HepG2 (cell line): ENCODE measurements around the gene ACAD8. TPM values are rescaled to one million over a fixed set of nuclear protein-coding genes. Genes with fewer than 3 reads are reported as not detected.

ENCODE experiments used
- CEBPG ChIP-seq: IDR thresholded peaks from 2 replicates; pipeline ENCODE4 v1.6.1; 2016
- CREB1 ChIP-seq, 2 experiments: fragments of 450-650 bp in 1 of 2; IDR thresholded peaks; 2 replicates each; pipeline ENCODE4 v1.6.1; 2016 to 2017; ENCODE audit warnings: control low read depth in 1 of 2, mild to moderate bottlenecking in 1 of 2, missing compliant biosample characterization in 1 of 2, missing genetic modification characterization in 1 of 2
- MAFG ChIP-seq: sonication (generic); formaldehyde crosslinking; IDR thresholded peaks from 2 replicates; pipeline ENCODE4 v1.5.1; 2020; ENCODE audit warnings: mild to moderate bottlenecking, missing genetic modification reagents
- PAWR ChIP-seq: sonication (generic); formaldehyde crosslinking; IDR thresholded peaks from 2 replicates; pipeline ENCODE4 v1.4.0; 2020; ENCODE audit warnings: missing genetic modification reagents, mild to moderate bottlenecking, borderline replicate concordance
- POLR2AphosphoS2 ChIP-seq: IDR thresholded peaks from 2 replicates; pipeline ENCODE4 v1.6.1; 2011; ENCODE audit warnings: low read depth, low read length, improper control_type of control experiment
- REPIN1 ChIP-seq: sonication (generic); formaldehyde crosslinking; IDR thresholded peaks from 2 replicates; pipeline ENCODE4 v1.8.0; 2022; ENCODE audit warnings: missing genetic modification reagents, low read depth, mild to moderate bottlenecking, borderline replicate concordance
- STAG1 ChIP-seq: sonication (generic); formaldehyde crosslinking; IDR thresholded peaks from 2 replicates; pipeline ENCODE4 v1.4.0; 2020; ENCODE audit warnings: missing genetic modification reagents
- TEAD3 ChIP-seq: optimal IDR thresholded peaks from 2 replicates; pipeline ENCODE3; 2016; ENCODE audit warnings: borderline replicate concordance
- YY1 ChIP-seq: IDR thresholded peaks from 2 replicates; pipeline ENCODE4 v1.6.1; 2011; ENCODE audit warnings: low read length, low read depth, moderate library complexity, mild to moderate bottlenecking; ENCODE audit not compliant: insufficient read depth, insufficient replicate concordance
- ZBTB38 ChIP-seq: sonication (generic); formaldehyde crosslinking; IDR thresholded peaks from 2 replicates; pipeline ENCODE4 v1.5.1; 2020; ENCODE audit warnings: mild to moderate bottlenecking, missing genetic modification reagents
- ZBTB49 ChIP-seq: sonication (generic); formaldehyde crosslinking; IDR thresholded peaks from 2 replicates; pipeline ENCODE4 v1.4.0; 2020; ENCODE audit warnings: missing genetic modification reagents, borderline replicate concordance
- ZFP1 ChIP-seq: IDR thresholded peaks from 2 replicates; pipeline ENCODE4 v1.6.1; 2016
- ZFP36 ChIP-seq: fragments of 150-350 bp; IDR thresholded peaks from 2 replicates; pipeline ENCODE4 v1.6.1; 2018; ENCODE audit warnings: borderline replicate concordance, low read length, low read depth; ENCODE audit not compliant: partially characterized antibody
- ZNF251 ChIP-seq: sonication (generic); formaldehyde crosslinking; IDR thresholded peaks from 2 replicates; pipeline ENCODE4 v1.9.0; 2021; ENCODE audit warnings: mild to moderate bottlenecking, missing genetic modification reagents
- ZNF552 ChIP-seq: sonication (generic); formaldehyde crosslinking; IDR thresholded peaks from 2 replicates; pipeline ENCODE4 v1.9.0; 2022; ENCODE audit warnings: missing genetic modification reagents, mild to moderate bottlenecking, borderline replicate concordance
- ZNF572 ChIP-seq: sonication (generic); formaldehyde crosslinking; IDR thresholded peaks from 2 replicates; pipeline ENCODE4 v1.5.1; 2020; ENCODE audit warnings: mild to moderate bottlenecking, missing genetic modification reagents
- ZNF724P ChIP-seq: sonication (generic); formaldehyde crosslinking; IDR thresholded peaks from 2 replicates; pipeline ENCODE4 v1.8.0; 2022; ENCODE audit warnings: missing genetic modification reagents, borderline replicate concordance
- ZNF775 ChIP-seq: sonication (generic); formaldehyde crosslinking; IDR thresholded peaks from 2 replicates; pipeline ENCODE4 v1.4.0; 2020; ENCODE audit warnings: missing genetic modification reagents, mild to moderate bottlenecking, moderate library complexity, borderline replicate concordance
- ZNF816 ChIP-seq: sonication (generic); formaldehyde crosslinking; IDR thresholded peaks from 2 replicates; pipeline ENCODE4 v1.8.0; 2022; ENCODE audit warnings: missing genetic modification reagents, mild to moderate bottlenecking, borderline replicate concordance
- ZNF83 ChIP-seq: sonication (generic); formaldehyde crosslinking; IDR thresholded peaks from 2 replicates; pipeline ENCODE4 v1.4.0; 2020; ENCODE audit warnings: missing genetic modification reagents, mild to moderate bottlenecking, borderline replicate concordance
- polyA plus RNA-seq, 8 experiments: library from polyadenylated mRNA; depleted of rRNA in 3 of 8; stranded (reverse) in 7 of 8; unstranded in 1 of 8; fragments of >200 nt; fragmentation: Illumina TruSeq in 4 of 8; extraction: Trizol in 4 of 8; gene quantifications; 2 replicates each; pipeline versions ENCODE4 v1.2.1 to v1.2.3, GENCODE V29; 2011 to 2016; ENCODE audit warnings: low read depth in 4 of 8, missing spikeins in 1 of 8, mixed read lengths in 1 of 8; ENCODE audit not compliant: insufficient read depth in 1 of 8
- total RNA-seq, 5 experiments: library from RNA; depleted of rRNA; stranded (reverse); fragments of >200 nt; fragmentation: Illumina TruSeq; extraction: Trizol; gene quantifications; 2 replicates each; pipeline ENCODE4 v1.2.3, GENCODE V29; 2016; ENCODE audit warnings: low read depth in 1 of 5
- TF ChIP-seq, protein P1 (sequence below): sonication (generic); formaldehyde crosslinking; IDR thresholded peaks from 2 replicates; pipeline ENCODE4 v1.5.1; 2020; ENCODE audit warnings: mild to moderate bottlenecking, missing genetic modification reagents
- TF ChIP-seq, protein P2 (sequence below): sonication (generic); formaldehyde crosslinking; IDR thresholded peaks from 2 replicates; pipeline ENCODE4 v1.4.0; 2020; ENCODE audit warnings: mild to moderate bottlenecking, missing genetic modification reagents
- TF ChIP-seq, protein P3 (sequence below): IDR thresholded peaks from 2 replicates; pipeline ENCODE4 v1.6.1; 2016; ENCODE audit warnings: control low read depth

ACAD8 gene
- total and polyA plus RNA-seq, 2 of the 13 experiments (the other 11 are each of a cell fraction or from before 2014, with no cell fraction given), result 13.5 to 20.3 TPM

DNA sequence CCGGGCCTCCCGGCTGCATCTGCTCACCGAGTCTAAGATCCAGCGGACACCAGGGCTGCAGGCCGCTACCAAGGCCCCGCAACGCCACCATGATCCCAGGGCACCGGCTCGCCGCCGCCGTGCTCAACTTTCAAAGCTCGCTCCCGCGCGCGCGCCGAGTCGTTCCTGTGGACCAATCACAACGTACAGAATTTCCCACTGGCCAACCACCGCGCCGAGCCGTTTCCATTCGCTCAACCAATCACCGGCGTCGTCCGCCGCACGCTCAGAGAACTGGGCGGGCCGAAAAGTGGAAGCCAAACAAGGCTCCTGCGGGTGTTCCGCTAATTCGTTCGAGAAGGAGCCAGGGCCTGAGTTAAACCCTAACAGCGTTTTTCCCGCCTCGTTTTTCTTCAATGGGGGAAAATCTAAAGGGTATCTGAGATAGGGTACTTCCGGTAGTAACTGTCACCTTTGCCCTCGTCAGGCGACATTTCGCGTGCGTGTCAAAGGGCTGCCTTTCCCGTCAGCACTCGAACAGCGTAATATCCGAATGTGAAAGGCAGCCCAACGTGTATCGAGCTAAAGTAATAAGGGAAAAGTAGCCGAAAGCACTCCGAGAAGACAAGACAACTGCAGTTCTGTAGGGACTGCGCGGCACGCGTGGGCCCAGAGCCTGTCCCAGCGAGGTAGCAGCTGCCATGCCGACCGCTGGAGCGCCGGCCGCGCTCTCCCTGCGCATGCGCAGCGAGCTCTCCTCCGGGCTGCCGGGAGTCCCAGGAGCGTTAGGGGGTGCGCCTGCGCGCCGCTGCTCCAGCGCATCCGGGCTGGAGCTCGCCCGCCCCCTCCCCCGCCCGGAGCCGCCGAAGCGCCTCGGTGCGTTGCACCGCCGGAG, 29.3 kb upstream of the ACAD8 start, which contains the start of the genes NCAPD3 and VPS26B (continued):
- TF ChIP-seq ZNF572 (CRISPR knock-in tag) (no peak), ZNF724P (CRISPR knock-in tag) (no peak), ZNF552 (0 out of 2 replicates have a peak, but pooled peaks have one; percentile 30), ZBTB49 (CRISPR knock-in tag) (peak; percentile 44; the same call in 1 of the 2 replicates), ZFP36 (no peak), CREB1 (IDR thresholded peaks at IDR 0.05) (peak; percentile 64), CREB1 (CRISPR knock-in tag; IDR thresholded peaks at IDR 0.05) (no peak), REPIN1 (CRISPR knock-in tag) (peak; percentile 72), ZNF83 (no peak), TEAD3 (no peak), ZNF816 (CRISPR knock-in tag) (0 out of 2 replicates have a peak, but pooled peaks have one; percentile 71), ZNF251 (no peak), MAFG (CRISPR knock-in tag) (no peak), ZNF775 (CRISPR knock-in tag) (no peak), STAG1 (CRISPR knock-in tag) (no peak), YY1 (peak; percentile 67), CEBPG (0 out of 2 replicates have a peak, but pooled peaks have one; percentile 5), ZFP1 (CRISPR knock-in tag) (peak; percentile 52), POLR2AphosphoS2 (no peak), ZBTB38 (CRISPR knock-in tag) (no peak), PAWR (no peak)
- TF ChIP-seq, protein P1, sequence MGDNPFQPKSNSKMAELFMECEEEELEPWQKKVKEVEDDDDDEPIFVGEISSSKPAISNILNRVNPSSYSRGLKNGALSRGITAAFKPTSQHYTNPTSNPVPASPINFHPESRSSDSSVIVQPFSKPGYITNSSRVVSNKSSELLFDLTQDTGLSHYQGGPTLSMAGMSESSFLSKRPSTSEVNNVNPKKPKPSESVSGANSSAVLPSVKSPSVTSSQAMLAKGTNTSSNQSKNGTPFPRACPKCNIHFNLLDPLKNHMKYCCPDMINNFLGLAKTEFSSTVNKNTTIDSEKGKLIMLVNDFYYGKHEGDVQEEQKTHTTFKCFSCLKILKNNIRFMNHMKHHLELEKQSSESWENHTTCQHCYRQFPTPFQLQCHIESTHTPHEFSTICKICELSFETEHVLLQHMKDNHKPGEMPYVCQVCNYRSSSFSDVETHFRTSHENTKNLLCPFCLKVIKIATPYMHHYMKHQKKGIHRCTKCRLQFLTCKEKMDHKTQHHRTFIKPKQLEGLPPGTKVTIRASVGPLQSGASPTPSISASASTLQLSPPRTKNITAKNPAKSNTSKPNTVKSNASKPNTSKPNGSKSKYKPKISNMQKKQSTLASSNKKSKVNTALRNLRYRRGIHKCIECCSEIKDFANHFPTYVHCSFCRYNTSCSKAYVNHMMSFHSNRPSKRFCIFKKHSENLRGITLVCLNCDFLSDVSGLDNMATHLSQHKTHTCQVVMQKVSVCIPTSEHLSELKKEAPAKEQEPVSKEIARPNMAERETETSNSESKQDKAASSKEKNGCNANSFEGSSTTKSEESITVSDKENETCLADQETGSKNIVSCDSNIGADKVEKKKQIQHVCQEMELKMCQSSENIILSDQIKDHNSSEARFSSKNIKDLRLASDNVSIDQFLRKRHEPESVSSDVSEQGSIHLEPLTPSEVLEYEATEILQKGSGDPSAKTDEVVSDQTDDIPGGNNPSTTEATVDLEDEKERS (CRISPR knock-in tag), result peak; percentile 54; the same call in 1 of the 2 replicates
- TF ChIP-seq, protein P2, sequence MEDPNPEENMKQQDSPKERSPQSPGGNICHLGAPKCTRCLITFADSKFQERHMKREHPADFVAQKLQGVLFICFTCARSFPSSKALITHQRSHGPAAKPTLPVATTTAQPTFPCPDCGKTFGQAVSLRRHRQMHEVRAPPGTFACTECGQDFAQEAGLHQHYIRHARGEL (CRISPR knock-in tag), result 0 out of 2 replicates have a peak, but pooled peaks have one; percentile 30
- TF ChIP-seq, protein P3, sequence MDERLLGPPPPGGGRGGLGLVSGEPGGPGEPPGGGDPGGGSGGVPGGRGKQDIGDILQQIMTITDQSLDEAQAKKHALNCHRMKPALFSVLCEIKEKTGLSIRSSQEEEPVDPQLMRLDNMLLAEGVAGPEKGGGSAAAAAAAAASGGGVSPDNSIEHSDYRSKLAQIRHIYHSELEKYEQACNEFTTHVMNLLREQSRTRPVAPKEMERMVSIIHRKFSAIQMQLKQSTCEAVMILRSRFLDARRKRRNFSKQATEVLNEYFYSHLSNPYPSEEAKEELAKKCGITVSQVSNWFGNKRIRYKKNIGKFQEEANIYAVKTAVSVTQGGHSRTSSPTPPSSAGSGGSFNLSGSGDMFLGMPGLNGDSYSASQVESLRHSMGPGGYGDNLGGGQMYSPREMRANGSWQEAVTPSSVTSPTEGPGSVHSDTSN (CRISPR knock-in tag), result no peak; the same call in 1 of the 2 replicates
